GM06990 (cell line): ENCODE measurements around the gene ANKRD65.

ENCODE experiments used
- DNase-seq: peaks from one replicate; pipeline ENCODE4 v3.0.0-alpha.2; 2011; ENCODE audit not compliant: insufficient read length; ENCODE audit errors: extremely low read depth
- H3K27me3 ChIP-seq: replicated peaks from 2 replicates; pipeline ENCODE4 v1.6.0; 2011; ENCODE audit warnings: low read length; ENCODE audit not compliant: control insufficient read depth, insufficient read depth
- H3K36me3 ChIP-seq: 2 replicates; pipeline ENCODE4 v1.5.1; 2011; ENCODE audit warnings: low read length; ENCODE audit not compliant: control insufficient read depth, insufficient read depth
- H3K4me3 ChIP-seq: replicated peaks from 2 replicates; pipeline ENCODE4 v1.5.1; 2011; ENCODE audit warnings: low read depth, mild to moderate bottlenecking, control low read depth, low read length
- TF ChIP-seq, protein P1 (sequence below): IDR thresholded peaks from 2 replicates; pipeline ENCODE4 v1.5.1; 2011; ENCODE audit warnings: low read length, control low read depth, mild to moderate bottlenecking, inconsistent platforms; ENCODE audit not compliant: insufficient read depth, poor library complexity, severe bottlenecking

The ANKRD65 gene

DNA sequence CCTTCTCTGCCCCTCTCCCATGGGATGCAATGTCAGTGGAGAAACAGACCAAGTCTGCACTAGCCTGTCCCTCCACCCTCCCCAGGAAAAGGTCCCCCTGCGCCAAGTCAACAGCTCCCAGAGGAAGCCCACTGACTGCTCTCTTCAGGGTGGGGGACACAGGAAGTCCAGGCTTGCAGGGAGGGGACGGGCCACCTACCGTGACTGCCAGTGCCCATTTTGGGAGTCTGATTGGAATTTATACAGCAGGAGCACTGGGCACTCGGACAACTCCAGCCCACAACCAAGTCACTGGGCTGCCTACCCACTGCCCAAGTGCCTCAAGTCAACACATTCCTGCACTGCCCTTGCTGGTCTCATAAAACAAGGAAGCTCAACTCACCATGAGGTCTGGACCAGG is 28.1 kb downstream of the ANKRD65 start:
- peaks cover 45% of the 10 kb centered on the region for H3K36me3 ChIP-seq
- no peak overlapping the region for H3K4me3 ChIP-seq
- DNase-seq: no peak
- H3K27me3 ChIP-seq: no peaks in the 10 kb centered on the region
- TF ChIP-seq, protein P1, sequence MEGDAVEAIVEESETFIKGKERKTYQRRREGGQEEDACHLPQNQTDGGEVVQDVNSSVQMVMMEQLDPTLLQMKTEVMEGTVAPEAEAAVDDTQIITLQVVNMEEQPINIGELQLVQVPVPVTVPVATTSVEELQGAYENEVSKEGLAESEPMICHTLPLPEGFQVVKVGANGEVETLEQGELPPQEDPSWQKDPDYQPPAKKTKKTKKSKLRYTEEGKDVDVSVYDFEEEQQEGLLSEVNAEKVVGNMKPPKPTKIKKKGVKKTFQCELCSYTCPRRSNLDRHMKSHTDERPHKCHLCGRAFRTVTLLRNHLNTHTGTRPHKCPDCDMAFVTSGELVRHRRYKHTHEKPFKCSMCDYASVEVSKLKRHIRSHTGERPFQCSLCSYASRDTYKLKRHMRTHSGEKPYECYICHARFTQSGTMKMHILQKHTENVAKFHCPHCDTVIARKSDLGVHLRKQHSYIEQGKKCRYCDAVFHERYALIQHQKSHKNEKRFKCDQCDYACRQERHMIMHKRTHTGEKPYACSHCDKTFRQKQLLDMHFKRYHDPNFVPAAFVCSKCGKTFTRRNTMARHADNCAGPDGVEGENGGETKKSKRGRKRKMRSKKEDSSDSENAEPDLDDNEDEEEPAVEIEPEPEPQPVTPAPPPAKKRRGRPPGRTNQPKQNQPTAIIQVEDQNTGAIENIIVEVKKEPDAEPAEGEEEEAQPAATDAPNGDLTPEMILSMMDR: no peak

DNA sequence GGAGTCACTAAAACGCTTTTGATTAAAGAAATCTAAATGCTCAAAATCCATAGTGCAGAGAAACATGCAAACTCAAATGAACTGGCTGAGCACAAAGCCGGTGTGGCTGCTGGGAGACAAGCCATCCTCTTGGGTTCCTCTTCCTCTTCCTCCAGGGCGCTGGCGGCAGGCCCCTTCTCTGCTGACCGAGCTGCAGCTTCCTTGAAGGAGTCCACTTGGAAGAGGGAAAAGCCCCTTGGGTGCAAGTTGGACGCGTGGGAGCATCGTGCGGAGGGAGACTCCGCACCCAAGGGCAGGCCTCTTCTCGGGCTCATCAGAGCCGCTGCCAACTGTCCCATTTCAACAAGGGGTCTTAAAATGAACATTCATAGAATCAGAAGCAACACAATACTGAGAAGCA is 29.9 kb downstream of the ANKRD65 start:
- H3K36me3 ChIP-seq: peaks cover 57% of the 10 kb centered on the region
- no peaks in the 10 kb centered on the region for H3K27me3 ChIP-seq
- DNase-seq: no peak
- H3K4me3 ChIP-seq: no peak overlapping the region
- TF ChIP-seq, protein P1: no peak

DNA sequence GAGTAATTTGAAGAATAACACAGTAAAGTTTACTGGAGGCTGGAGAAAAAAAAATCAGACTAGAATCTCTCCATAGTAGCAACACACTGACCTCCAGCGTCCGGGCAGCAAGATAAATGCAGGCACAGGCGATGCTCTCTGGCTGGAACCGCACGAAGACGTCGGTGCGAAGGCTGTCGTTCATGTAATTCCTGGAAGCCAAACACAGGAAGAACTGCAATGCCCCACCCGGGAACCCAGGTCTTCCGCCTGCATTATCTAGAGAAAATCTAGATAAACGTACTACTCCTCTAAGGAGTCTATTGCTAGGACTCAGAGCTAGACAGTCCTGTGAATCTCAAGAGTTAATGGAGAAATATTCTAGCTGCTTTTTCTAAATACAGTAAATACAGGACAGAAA is 30.4 kb downstream of the ANKRD65 start:
- TF ChIP-seq, protein P1: no peak
- Histone ChIP-seq H3K4me3 (no peak overlapping the region), H3K27me3 (no peaks in the 10 kb centered on the region), H3K36me3 (peaks cover 56% of the 10 kb centered on the region)
- DNase-seq: no peak

DNA sequence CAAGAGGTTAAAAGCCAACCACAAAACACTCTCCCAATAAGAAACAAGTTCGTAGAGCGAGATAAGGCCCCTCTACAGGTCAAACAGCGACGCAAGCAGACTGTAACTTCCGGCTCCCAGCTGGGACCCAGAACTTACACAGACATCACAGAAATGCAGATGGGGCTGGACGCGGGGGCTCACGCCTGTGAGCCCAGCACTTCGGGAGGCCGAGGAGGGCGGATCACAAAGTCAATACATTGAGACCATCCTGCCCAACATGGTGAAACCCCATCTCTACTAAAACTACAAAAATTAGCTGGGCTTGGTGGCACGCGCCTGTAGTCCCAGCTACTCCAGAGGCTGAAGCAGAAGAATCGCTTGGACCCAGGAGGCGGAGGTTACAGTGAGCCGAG is 33.0 kb downstream of the ANKRD65 start:
- TF ChIP-seq, protein P1: no peak
- DNase-seq: no peak
- Histone ChIP-seq H3K4me3 (no peak overlapping the region), H3K36me3 (peaks cover 43% of the 10 kb centered on the region), H3K27me3 (no peaks in the 10 kb centered on the region)

DNA sequence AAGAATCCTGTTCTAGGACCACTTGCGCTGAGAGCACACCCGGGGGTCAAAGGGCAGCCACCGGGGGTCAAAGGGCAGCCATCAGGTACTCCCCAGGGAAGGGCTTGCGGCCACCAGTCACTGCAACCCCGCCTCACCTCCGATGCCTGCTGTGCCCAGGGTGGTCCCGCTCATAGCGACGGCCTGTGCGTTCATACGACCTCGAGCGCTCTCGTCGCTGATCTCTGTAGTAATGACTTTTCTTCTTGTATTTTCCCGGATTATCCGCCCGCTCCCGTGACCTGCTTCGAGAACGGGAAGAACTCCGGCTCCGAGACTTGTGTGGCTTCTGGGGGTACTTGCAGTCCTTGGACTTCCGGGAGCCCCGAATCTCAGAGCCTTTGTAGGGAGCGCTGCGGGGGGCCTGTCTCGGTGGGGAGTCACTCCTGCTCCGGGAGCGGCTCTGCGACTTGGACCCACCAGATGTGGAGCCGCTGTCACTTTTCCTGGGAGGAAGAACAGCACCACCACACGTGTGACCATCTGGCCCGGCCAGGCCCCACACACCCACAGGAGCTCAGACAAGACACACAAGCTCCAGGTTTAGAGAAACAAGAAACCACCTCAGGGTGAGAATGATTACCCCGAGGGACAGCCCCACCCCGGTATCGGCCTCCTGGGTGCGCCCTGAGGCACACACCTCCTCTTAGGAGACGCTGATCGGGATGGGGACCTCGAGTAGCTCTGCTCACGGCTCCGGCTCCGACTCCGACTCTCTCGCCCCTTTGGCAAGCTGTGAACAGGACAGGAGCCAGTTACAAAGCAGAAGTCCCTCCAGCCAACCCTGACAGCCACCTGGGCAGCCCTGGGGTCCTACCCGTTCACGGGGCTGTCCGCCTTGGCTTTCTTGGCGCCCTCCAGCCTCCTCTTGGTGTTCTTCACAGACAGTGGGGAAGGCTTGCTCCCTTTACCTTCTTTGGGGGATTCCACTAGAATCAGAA is 33.7 kb downstream of the ANKRD65 start:
- H3K27me3 ChIP-seq: no peaks in the 10 kb centered on the region

More for the DNA sequence above, 33.7 kb downstream of the ANKRD65 start:
- H3K4me3 ChIP-seq: no peak overlapping the region
- DNase-seq: no peak
- peaks cover 36% of the 10 kb centered on the region for H3K36me3 ChIP-seq
- TF ChIP-seq, protein P1: no peak
